ENCODE measurements around the gene PDE6B. TPM values are rescaled to one million over a fixed set of nuclear protein-coding genes. Genes with fewer than 3 reads are reported as not detected.

Gene PDE6B
- total RNA-seq, 4 donors from 2014 or later, result 0.81 to 5.5 (median 1.8) TPM

- ATAC-seq, result peak; percentile 91
- Histone ChIP-seq H3K27ac (peak overlapping the region; percentile 12 to 84 (median 80)), H3K9me3 (no peaks in the 10 kb centered on the region), H3K27me3 (peaks cover 56% of the 10 kb centered on the region), H3K4me1 (peaks cover 0 to 53% (median 29%) of the 10 kb centered on the region in 3 donors), H3K4me3 (peak overlapping the region in 1 of 2 donors; percentile 62), H3K36me3 (no peaks in the 10 kb centered on the region)
- TF ChIP-seq POLR2AphosphoS5 (IDR thresholded peaks at IDR 0.05) (no peak), POLR2A (IDR thresholded peaks at IDR 0.05) (peak in 1 of 2 donors; percentile 34), CTCF (IDR thresholded peaks at IDR 0.05) (no peak), EP300 (IDR thresholded peaks at IDR 0.05) (no peak)
- WGBS, 2 donors (ENCODE audit: low coverage in 1 of 2), result 80% methylated on average over 1 of the region's 38 CpGs; no CpG with 5 or more reads in 1 of the 2 donors
These were observed 61.9 kb downstream of the PDE6B start for GRCh38 chr4:687048-687970.

GRCh38 chr4:687971-688853, 62.8 kb downstream of the PDE6B start:
- Histone ChIP-seq H3K4me3 (peak overlapping the region; percentile 37 to 62), H3K27ac (peak overlapping the region in 3 of 4 donors; percentile 80 to 84 (median 81)), H3K4me1 (peaks cover 0 to 53% (median 29%) of the 10 kb centered on the region in 3 donors), H3K9me3 (no peaks in the 10 kb centered on the region), H3K27me3 (peaks cover 56% of the 10 kb centered on the region), H3K36me3 (no peaks in the 10 kb centered on the region)
- TF ChIP-seq CTCF (IDR thresholded peaks at IDR 0.05) (no peak), POLR2AphosphoS5 (IDR thresholded peaks at IDR 0.05) (no peak), EP300 (IDR thresholded peaks at IDR 0.05) (no peak), POLR2A (IDR thresholded peaks at IDR 0.05) (no peak)
- no CpG with 5 or more reads among the region's 26 CpGs for WGBS, 2 donors (ENCODE audit: low coverage in 1 of 2)
- no peak for ATAC-seq

GRCh38 chr4:688854-689681, 63.7 kb downstream of the PDE6B start, which contains the start of gene SLC49A3:
Gene SLC49A3 (minus strand): TSS chr4:689151. CDS start chr4:689127, 24 bp downstream.
- TF ChIP-seq CTCF (IDR thresholded peaks at IDR 0.05), result no peak
- TF ChIP-seq POLR2A (IDR thresholded peaks at IDR 0.05), result peak in 1 of 2 donors; percentile 10
- Histone ChIP-seq H3K36me3 (no peaks in the 10 kb centered on the region), H3K4me3 (peak within 1 kb of the TSS; percentile 37 to 62), H3K9me3 (no peaks in the 10 kb centered on the region), H3K27ac (peak within 1 kb of the TSS in 3 of 4 donors; percentile 80 to 84 (median 81)), H3K27me3 (peaks cover 56% of the 10 kb centered on the region), H3K4me1 (peaks cover 0 to 45% (median 23%) of the 10 kb centered on the region in 3 donors)
- ATAC-seq, result peak; percentile 8
- WGBS, 2 donors (ENCODE audit: low coverage in 1 of 2), result 0% methylated on average over 2 of the region's 59 CpGs; no CpG with 5 or more reads in 1 of the 2 donors

DNA sequence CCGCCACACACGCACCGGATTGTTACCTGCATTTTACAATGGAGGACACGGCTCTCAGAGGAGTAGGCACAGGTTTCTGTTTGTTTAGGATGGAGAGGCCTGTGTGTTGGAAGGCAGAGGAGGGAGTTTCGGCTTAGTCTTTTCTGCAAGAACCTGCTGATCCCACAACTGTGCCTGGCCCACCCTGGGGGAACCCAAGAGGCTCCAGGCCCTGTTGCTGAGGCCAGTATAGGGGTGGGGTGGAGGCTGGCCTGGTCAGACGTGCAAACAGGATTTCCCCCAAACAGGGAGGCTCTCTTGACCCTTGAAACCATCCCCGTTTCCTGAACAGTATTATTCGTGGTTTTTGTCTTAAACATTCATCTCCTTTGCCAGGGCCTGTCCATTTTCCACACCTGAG, 64.3 kb downstream of the PDE6B start:
- H3K36me3 ChIP-seq, result no peaks in the 10 kb centered on the region
- TF ChIP-seq CTCF (IDR thresholded peaks at IDR 0.05) (no peak), POLR2A (IDR thresholded peaks at IDR 0.05) (no peak), EP300 (IDR thresholded peaks at IDR 0.05) (no peak), POLR2AphosphoS5 (IDR thresholded peaks at IDR 0.05) (no peak)
- H3K27ac ChIP-seq, result peak overlapping the region in 3 of 4 donors; percentile 80 to 84 (median 81)
- H3K4me3 ChIP-seq, result peak overlapping the region in 1 of 2 donors; percentile 62
- H3K9me3 ChIP-seq, result no peaks in the 10 kb centered on the region
- H3K4me1 ChIP-seq, result peaks cover 0 to 39% (median 22%) of the 10 kb centered on the region in 3 donors
- peaks cover 55% of the 10 kb centered on the region for H3K27me3 ChIP-seq
- 59 to 81% methylated on average over 3 to 4 of the region's 8 CpGs for WGBS, 2 donors (ENCODE audit: low coverage in 1 of 2)
- no peak for ATAC-seq

All from gastroesophageal sphincter (tissue), 4 donors.